CD4-positive, alpha-beta T cell treated with Interleukin-12 subunit alpha and Interleukin-12 subunit beta, for 1 hour (primary cell): ENCODE results near the gene TYRO3.
"Not testable (repeated sequence)": the region's sequence is repeated elsewhere in the genome, so short reads cannot be mapped to it uniquely, and the experiment has no call there.

Source experiments
- DNase-seq: peaks from one replicate; pipeline ENCODE4 v3.0.0-alpha.2; 2020

The TYRO3 gene

GRCh38 chr15:41554915-41555314 is 4.1 kb upstream of the TYRO3 start:
- no peak for DNase-seq

- no peak for DNase-seq
These were observed 2.3 kb upstream of the TYRO3 start for GRCh38 chr15:41556677-41557076.

GRCh38 chr15:41557673-41558399 is 1.2 kb upstream of the TYRO3 start:
- peak; percentile 80 for DNase-seq

- no peak for DNase-seq
These were observed 299 bp downstream of the TYRO3 start for GRCh38 chr15:41559239-41559782.

GRCh38 chr15:41560572-41560874 is 1.5 kb downstream of the TYRO3 start:
- no peak for DNase-seq

GRCh38 chr15:41561104-41561776 is 2.2 kb downstream of the TYRO3 start:
- DNase-seq, result no peak

- no peak for DNase-seq
These were observed 2.7 kb downstream of the TYRO3 start for GRCh38 chr15:41561777-41562145.

GRCh38 chr15:41562244-41562643 is 3.2 kb downstream of the TYRO3 start:
- DNase-seq, result no peak

- no peak for DNase-seq
These were observed 3.8 kb downstream of the TYRO3 start for GRCh38 chr15:41562784-41563198.

GRCh38 chr15:41564286-41564959 is 5.4 kb downstream of the TYRO3 start:
- no peak for DNase-seq

- DNase-seq, result no peak
These were observed 6.0 kb downstream of the TYRO3 start for GRCh38 chr15:41564960-41565502.

GRCh38 chr15:41565702-41566101 is 6.7 kb downstream of the TYRO3 start:
- DNase-seq, result no peak

GRCh38 chr15:41566121-41566885 is 7.3 kb downstream of the TYRO3 start:
- DNase-seq, result no peak

- DNase-seq, result no peak
These were observed 8.2 kb downstream of the TYRO3 start for GRCh38 chr15:41567261-41567660.

- DNase-seq, result no peak
These were observed 8.8 kb downstream of the TYRO3 start for GRCh38 chr15:41567862-41568261.

GRCh38 chr15:41568350-41569017 is 9.5 kb downstream of the TYRO3 start:
- DNase-seq, result no peak

- not testable (repeated sequence) for DNase-seq
These were observed 10.2 kb downstream of the TYRO3 start for GRCh38 chr15:41569232-41569631.

- no peak for DNase-seq
These were observed 11.8 kb downstream of the TYRO3 start for GRCh38 chr15:41570764-41571163.

- no peak for DNase-seq
These were observed 12.9 kb downstream of the TYRO3 start for GRCh38 chr15:41571948-41572347.

GRCh38 chr15:41572866-41573265 is 13.9 kb downstream of the TYRO3 start:
- DNase-seq, result no peak

- no peak for DNase-seq
These were observed 14.4 kb downstream of the TYRO3 start for GRCh38 chr15:41573396-41573795.

- DNase-seq, result no peak
These were observed 15.1 kb downstream of the TYRO3 start for GRCh38 chr15:41574158-41574557.
